ENCODE results near the gene LIN7C.
"Not testable (repeated sequence)": the region's sequence is repeated elsewhere in the genome, so short reads cannot be mapped to it uniquely, and the experiment has no call there.

Gene LIN7C

GRCh38 chr11:27506200-27507182, at the start of gene LIN7C:
TSS of gene LIN7C (minus strand) at chr11:27506769. CDS start at chr11:27506752, 17 bp downstream.
- no peak for FAIRE-seq

GRCh38 chr11:27555264-27555663, 48.7 kb upstream of the LIN7C start:
- no peak for FAIRE-seq

GRCh38 chr11:27553186-27553585, 46.6 kb upstream of the LIN7C start:
- FAIRE-seq: no peak

GRCh38 chr11:27552341-27552740, 45.8 kb upstream of the LIN7C start:
- FAIRE-seq: no peak

- FAIRE-seq: no peak
These were observed 44.6 kb upstream of the LIN7C start for GRCh38 chr11:27551127-27551526.

GRCh38 chr11:27545946-27546345, 39.4 kb upstream of the LIN7C start:
- FAIRE-seq: no peak

GRCh38 chr11:27545035-27545434, 38.5 kb upstream of the LIN7C start:
- FAIRE-seq: no peak

GRCh38 chr11:27541790-27542189, 35.2 kb upstream of the LIN7C start:
- FAIRE-seq: no peak

GRCh38 chr11:27540051-27540450, 33.5 kb upstream of the LIN7C start:
- FAIRE-seq: no peak

- FAIRE-seq: no peak
These were observed 28.5 kb upstream of the LIN7C start for GRCh38 chr11:27535103-27535502.

- no peak for FAIRE-seq
These were observed 26.2 kb upstream of the LIN7C start for GRCh38 chr11:27532652-27533325.

- FAIRE-seq: no peak
These were observed 22.1 kb upstream of the LIN7C start for GRCh38 chr11:27528712-27529111.

- no peak for FAIRE-seq
These were observed 20.0 kb upstream of the LIN7C start for GRCh38 chr11:27526535-27526934.

GRCh38 chr11:27525824-27526516, 19.4 kb upstream of the LIN7C start:
- FAIRE-seq: no peak

- no peak for FAIRE-seq
These were observed 17.6 kb upstream of the LIN7C start for GRCh38 chr11:27524155-27524554.

- no peak for FAIRE-seq
These were observed 13.7 kb upstream of the LIN7C start for GRCh38 chr11:27520226-27520625.

GRCh38 chr11:27518518-27518917, 11.9 kb upstream of the LIN7C start:
- no peak for FAIRE-seq

GRCh38 chr11:27517490-27517889, 10.9 kb upstream of the LIN7C start:
- not testable (repeated sequence) for FAIRE-seq

- no peak for FAIRE-seq
These were observed 8.0 kb upstream of the LIN7C start for GRCh38 chr11:27514558-27514957.

GRCh38 chr11:27514076-27514475, 7.5 kb upstream of the LIN7C start:
- FAIRE-seq: no peak

GRCh38 chr11:27513389-27513788, 6.8 kb upstream of the LIN7C start:
- no peak for FAIRE-seq

- FAIRE-seq: no peak
These were observed 5.7 kb upstream of the LIN7C start for GRCh38 chr11:27512238-27512637.

GRCh38 chr11:27509908-27510307, 3.3 kb upstream of the LIN7C start:
- no peak for FAIRE-seq

All from colon (tissue), 2 donors.